ENCODE results near the gene CRISPLD2.

Gene CRISPLD2

DNA sequence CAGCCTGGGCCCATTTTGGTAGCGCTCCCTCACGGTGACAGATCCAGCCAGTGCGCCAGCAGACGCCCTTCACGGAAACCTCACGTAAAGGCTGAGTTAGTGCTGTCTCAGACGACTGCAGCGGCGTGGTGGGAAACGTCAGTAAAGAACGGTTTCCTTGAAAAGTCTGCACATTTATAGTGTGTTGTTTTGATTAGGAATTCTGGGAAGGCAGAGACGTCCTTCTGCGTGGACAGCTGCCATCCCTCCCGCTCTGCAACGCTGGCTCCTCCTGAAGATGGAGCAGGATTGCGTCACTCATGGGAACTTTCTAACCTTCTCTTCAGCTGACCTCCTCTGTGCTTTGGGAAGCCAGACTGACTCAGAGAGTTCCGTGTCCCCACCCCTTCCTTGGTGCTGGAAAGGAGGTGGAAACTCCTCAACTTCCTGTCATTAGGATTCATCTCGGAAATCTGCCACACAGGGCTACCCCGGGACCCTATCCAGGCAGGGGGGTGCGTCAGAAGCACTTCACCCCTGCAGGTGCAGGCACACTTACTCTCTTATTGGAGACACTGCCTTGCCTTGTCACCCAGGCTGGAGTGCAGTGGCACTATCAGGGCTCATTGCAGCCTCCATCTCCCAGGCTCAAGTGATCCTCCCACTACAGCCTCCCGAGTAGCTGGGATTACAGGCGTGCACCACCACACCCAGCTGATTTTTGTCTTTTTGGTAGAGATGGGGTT lies 24.3 kb upstream of the CRISPLD2 start:
- DNase-seq (ENCODE audit: low read depth in 2 of 2, low spot score in 1 of 2) = no peak

DNA sequence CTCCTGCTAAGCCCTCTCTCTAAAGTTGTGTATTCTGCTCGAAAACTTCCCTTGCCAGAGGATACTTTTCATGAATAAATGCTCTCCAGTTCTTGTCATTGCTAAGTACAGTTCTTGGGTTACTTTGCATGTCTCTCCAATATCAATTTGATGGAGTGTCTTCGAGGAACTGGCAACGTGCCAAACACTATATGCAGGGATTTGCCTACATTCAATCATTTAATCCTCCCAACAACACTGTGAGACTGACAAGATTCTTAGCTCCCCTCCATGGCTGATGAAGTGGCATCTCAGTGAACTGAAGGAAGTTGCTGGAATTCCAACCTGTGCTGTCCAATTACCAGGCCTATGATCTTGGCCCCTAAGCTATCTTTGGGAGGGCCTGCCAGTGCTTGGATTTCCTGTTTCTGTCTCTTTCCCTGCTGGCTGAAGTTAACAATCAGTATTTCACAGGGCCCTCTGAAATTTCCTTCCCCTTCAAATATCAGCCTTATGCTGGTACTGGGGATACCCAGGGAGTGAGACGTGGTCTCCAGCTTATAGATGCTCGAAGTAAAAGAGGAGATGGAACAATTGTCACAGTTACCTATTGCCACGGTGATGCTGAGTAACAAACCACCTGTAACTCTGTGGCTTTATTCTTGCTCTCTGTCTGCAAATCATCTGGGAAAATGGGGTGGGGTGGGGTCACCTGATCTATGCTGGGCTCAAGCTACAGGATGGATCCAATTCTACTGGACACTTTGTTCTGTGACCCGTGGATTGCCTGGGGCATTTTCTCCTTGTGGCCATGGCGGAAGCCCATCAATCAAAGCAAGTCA lies 19.4 kb upstream of the CRISPLD2 start:
- DNase-seq (ENCODE audit: low read depth in 2 of 2, low spot score in 1 of 2) = no peak

DNA sequence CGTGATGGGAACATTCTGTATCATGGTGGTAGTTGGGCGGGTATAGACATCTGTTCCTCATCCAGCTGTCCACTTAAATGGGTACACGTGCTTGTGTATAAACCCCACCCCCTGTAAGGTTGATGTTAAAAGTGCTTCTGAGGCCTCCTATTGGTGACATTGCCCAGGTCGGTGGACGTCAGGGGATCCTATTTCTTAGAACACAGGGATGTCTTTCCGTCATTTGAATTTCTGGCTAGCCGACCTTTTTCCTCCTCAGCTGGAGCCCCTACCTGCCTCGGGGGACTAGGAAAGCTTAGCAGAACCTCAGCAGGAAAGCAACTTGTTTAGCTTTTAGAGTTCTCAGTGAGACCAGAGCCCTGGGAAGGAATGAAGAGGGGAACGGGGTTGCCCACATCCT lies 16.6 kb upstream of the CRISPLD2 start:
- DNase-seq (ENCODE audit: low read depth in 2 of 2, low spot score in 1 of 2) = no peak

DNA sequence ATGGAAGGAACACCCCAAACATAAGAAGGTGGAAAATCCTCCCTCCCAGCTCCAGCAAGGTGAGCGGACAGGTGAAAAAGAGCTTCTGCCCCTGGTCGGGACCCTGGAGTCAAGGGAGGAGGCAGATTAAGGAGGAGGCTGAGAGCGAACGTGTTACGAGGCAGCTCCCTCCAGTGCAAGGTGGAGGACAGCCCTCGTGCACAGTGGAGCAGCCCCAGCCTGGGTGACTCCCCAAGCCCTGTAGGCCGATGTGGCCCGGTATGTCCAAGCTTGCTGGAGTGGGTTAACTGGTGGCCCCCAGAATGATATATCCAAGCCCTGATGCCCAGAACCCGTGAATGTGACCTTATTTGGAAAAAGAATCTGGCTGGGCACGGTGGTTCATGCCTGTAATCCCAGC lies 15.5 kb upstream of the CRISPLD2 start:
- DNase-seq (ENCODE audit: low read depth in 2 of 2, low spot score in 1 of 2) = no peak

DNA sequence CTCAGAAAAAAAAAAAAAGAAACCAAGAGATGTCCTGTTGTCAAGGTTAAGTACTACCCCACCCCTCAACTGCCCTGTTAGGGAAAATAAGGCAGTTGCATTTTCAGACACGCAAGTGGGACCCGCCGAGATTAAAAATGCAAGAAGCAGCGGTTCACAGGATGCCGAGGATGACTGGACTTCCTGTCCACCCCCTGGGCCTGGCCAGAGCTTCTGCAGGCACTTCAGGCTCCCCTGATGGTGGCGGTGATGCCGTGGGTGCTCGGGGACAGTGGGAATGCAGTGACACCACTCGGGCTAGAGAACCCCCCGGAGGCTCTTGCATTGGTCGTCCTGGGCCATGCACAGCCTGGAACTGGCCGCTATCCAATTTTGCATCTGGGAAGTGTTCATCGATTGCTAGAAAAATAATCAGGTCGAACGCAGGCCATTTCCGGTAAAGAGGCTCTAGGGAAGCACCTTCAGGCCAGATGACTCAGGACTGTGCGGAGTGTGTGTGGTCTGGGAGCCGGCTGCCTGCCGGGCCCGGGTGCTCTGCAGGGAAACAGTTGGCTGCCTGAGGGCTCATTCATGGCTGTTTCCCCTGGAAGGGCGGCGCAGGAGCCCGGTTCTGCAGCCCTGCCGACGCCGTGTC lies 13.4 kb upstream of the CRISPLD2 start:
- DNase-seq (ENCODE audit: low read depth in 2 of 2, low spot score in 1 of 2) = no peak

DNA sequence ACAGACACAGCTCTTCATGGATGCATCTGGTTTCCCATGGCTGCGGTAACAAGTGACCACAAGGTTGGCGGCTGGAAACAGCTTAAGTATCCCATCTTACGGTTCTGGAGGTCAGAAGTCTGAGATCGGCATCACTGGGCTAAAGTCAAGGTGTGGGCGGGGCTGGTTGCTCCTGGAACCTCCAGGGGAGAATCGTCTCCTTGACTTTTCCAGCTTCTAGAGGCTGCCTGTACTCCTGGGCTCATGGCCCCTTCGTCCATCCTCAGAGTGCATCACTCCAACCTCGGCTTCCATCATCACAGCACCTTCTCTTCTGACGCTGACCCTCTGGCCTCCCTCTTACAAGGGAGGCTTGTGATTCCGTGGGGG lies 12.9 kb upstream of the CRISPLD2 start:
- DNase-seq (ENCODE audit: low read depth in 2 of 2, low spot score in 1 of 2) = no peak

DNA sequence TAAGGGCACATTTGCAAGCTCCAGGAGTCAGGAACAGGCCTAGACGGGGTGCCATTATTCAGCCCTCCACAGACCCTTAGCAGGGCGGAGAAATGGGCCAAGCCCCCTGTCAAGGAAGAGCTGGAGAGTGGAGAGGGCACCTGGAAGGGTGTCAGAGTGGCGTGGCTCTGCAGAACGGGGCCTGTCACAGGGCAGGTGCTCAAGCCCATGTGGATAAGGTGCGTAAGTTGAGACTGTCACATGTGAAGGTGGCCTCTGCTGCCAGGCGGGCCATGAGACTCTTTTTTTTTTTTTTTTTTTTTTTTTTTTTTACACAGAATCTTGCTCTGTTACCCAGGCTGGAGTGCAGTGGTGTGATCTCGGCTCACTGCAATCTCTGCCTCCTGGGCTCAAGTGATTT lies 12.0 kb upstream of the CRISPLD2 start:
- DNase-seq (ENCODE audit: low read depth in 2 of 2, low spot score in 1 of 2) = no peak

DNA sequence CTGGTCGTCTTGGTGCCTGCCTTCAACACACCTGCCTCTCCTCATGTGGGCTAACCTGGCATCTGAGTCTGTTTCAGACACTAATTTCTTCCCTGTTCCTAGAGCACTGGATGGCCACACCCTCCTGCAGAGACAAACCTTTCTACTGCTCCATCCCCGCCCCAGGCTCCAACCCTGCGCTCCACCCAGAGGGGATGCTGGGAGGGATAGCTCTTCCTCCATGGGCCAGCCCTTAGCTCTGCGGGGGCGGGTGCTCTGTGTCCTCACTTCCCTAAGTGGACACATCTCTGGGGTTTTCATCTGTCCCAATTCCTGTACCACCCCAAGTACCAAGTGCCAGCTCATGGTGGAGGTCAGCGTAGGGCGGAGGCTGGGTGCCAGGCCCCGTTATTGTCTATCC lies 11.0 kb upstream of the CRISPLD2 start:
- no peak for DNase-seq (ENCODE audit: low read depth in 2 of 2, low spot score in 1 of 2)

DNA sequence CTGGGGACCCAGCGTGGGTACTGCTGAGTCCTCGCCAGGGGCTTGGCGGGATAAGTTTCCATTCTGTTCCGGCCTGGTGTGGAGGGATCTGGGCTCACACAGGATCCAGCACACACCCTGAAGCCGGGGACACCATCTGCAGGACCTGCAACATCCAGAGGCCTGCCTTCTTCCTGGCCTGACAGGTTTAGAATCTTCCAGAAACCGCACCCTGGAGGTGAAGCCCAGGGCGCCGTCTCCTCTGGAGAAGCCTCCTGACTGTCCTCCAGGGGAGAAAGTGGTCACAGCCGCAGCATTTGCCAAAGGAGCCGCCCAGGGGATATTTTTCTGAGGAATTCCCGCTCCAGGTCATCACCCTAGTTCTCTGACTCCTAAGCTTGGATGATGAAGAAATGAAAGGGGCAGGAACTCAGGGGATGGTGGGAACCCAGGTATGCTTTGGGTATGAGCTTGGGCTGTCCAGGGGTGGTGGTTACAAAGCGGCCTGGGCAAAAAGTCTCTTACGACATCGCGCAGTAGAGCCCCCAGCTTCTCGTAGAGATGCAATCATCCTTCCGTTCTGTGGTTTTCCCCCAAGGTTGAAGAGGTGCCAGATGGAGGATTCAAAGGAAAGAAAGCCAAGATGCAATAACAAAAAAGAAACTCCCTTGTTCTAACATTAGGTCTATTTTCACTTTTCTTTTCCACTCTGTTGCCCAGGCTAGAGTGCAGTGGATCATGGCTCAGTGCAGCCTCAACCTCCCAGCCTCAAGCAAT lies 9.1 kb upstream of the CRISPLD2 start:
- no peak for DNase-seq (ENCODE audit: low read depth in 2 of 2, low spot score in 1 of 2)

DNA sequence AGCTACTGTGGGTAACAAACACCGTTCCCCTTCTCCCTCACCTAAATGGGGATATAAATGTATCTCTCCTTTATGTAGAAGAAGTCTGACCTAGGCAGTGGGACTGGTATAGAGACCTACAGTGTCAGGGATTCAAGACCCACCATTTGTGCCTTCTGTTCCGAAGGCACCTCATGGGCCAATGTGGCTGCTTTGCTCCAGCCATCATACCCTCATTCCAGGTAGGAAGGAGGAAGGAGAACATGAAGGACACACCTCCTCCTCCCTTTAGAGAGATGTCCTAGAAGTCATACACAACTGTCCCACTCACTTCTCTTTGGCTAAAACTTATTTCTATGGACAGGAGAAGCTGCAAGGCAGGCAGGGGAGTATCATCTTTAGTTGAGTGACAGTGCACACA lies 8.3 kb upstream of the CRISPLD2 start:
- no peak for DNase-seq (ENCODE audit: low read depth in 2 of 2, low spot score in 1 of 2)

DNA sequence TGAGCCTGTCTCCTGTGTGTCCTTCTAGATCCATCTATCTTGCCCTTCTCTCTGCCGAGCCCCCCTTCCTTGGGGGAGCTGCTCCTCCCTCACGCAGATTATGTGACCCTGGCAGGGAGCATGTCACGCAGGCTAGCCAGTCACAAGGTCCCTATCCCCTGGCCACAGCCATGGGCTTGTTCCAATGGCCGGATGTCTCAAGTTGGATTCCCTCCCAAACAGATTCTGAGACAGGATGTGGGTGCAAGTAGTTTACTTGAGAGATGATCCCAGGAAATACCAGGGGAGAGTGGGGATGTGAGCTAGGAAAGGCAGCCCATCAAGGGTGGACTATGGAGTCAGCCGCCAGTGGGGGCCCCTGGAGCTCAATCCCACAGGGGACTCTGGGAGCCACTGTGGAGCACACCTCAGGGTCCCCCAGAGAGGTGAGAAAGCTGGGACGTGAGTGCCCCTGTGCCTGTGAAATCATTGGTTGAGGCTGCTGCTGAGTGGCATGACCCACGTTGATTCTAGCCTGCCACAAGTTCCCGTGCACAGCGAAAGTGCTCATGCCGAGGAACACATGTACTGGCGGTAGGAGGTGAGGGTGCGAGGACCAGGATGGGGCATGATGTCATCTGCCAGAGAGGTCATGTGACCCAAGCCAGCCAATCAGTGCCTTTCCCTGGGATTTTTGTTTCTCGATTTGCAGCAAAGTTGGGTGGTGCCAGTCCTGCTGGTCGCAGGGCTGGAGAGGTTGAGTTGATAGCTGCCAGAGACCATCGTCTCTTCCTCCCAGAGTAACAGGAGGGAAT lies 6.4 kb upstream of the CRISPLD2 start:
- DNase-seq (ENCODE audit: low read depth in 2 of 2, low spot score in 1 of 2) = no peak

DNA sequence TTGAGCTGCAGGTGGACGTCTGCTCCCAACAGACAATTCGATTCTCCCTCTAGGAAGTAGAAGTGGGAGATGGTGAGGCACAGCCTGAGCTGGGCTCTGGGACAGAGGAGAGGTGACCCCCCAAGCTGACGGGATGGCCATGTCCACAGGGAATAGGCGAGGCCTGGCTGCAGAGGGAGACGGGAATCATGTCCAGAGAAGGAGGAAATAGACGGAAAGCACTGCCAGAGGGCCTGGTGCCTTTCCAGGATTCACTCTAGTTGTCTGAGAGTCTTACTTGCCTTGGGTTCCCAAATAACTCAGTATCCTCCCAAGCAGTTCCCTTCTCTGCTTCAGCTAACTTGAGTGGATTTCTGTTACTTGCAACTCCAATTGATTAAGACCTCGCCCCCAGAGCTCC lies 4.3 kb upstream of the CRISPLD2 start:
- DNase-seq (ENCODE audit: low read depth in 2 of 2, low spot score in 1 of 2) = no peak

DNA sequence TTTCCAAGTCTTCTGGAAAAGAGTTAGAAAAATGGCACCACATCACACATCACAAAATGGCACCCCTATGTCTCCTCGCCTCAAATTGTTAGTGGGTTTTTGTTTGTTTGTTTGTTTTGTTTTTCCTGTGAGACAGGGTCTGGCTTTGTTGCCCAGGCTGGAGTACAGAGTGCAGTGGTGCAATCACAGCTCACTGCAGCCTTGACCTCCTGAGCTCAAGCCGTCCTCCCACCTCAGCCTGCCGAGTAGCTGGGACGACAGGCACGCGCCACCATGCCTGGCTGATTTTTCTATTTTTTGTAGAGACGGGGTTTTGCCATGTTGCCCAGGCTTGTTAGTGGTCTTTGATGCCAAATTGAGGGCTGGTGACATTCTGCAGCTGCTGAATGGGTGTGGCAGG lies 3.8 kb upstream of the CRISPLD2 start:
- no peak for DNase-seq (ENCODE audit: low read depth in 2 of 2, low spot score in 1 of 2)

DNA sequence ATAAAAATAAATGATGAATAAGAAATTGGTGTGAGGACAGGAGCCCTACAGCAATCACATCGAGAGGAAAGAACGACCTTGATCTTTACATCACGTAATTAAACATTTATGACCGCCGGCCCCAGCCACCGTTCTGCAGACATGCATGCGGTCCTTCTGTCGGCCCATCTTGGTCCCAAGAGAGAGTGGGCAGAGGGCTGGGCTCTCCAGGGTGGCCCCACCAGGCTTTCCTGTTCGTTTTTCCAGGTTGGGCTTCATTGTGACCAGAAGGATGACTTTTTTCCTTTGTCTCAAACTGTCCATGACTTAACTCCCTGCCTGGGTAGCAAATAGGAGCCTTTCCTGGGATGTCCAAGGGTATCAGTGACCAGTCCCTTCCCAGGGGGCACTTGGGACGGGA lies 3.3 kb upstream of the CRISPLD2 start:
- DNase-seq (ENCODE audit: low read depth in 2 of 2, low spot score in 1 of 2) = no peak

DNA sequence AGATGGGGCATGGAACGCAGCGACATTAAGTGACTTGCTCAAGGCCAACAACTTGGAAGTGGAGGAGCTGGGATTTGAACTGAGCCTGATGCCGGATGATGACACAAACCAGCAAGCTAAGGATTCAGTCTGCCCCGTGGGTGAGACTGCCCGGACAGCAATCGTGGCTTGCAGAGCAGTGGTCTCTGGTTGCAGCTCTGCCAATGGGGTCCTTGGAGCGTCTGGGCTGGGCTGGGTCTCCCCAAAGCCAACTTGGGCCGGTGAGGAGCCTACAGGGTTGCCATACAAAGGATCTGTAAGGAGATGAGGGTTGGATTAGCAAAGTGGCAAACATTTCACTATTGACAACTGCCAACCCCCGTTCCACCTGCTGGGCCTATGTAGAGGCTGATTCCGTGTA lies 2.6 kb upstream of the CRISPLD2 start:
- no peak for DNase-seq (ENCODE audit: low read depth in 2 of 2, low spot score in 1 of 2)

DNA sequence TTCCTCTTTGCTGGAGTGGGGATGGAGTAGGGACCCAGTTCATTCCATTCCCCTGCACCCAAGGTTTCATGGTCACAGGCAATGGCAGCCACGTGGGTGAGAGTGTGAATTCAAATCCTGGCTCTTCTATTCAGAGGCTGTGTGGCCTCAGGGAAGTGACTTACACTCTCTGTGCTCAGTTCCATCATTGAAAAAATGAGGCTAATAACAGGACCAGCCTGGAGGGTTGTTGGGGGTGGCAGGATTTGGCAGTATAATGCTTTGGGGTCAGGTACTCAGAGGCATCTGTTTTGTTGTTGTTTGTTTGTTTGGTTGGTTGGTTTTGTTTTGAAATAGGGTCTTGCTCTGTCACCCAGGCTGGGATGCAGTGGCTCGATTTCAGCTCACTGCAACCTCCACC lies 2.2 kb upstream of the CRISPLD2 start:
- no peak for DNase-seq (ENCODE audit: low read depth in 2 of 2, low spot score in 1 of 2)

DNA sequence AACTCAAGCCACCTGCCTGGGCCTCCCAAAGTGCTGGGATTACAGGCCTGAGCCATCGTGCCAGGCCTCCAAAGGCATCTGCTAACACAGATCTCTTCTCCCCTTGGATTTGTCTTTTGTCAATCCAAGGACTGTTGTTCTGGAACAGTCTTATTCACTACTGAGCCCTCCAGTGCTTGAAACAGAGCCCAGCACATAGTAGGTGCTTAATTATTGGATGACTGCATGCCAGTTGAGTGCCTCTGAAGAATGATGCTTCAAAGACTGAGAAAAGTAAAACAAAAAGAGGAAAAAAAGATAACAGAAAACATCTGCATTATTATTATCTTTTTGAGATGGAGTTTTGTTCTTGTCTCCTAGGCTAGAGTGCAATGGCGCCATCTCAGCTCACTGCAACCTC lies 1.7 kb upstream of the CRISPLD2 start:
- DNase-seq (ENCODE audit: low read depth in 2 of 2, low spot score in 1 of 2) = no peak

DNA sequence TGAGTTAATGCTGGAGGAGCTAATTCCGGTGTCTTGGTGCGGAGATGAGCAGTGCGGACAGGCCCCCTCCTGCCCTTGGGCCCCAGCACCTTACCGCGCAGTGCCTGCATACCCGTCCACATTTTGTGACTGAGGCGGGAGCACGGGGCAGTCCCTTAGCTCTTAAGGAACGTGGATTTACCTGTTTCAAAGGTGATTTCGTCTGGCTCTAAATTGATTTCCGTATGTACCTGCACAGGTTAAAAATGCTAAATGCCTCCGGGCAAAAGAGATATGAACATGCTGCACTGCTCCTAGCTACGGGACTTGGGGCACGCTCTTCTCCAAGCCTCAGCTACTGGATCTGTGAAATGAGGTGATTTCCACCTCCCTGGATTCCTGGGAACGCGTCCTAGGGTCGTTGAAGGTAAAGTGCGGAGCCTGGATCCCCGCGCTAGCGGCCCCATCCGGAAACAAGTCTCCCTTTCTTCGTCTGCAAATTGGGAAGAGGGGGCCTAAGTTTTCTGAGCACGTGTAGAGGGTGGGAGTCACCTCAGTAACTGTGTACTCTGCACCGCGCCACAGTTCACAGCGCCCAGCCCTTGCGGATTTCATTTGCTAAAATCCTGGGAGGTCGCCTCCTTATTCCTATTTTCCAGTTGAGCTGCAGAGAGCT lies 669 bp upstream of the CRISPLD2 start:
- DNase-seq (ENCODE audit: low read depth in 2 of 2, low spot score in 1 of 2) = no peak

DNA sequence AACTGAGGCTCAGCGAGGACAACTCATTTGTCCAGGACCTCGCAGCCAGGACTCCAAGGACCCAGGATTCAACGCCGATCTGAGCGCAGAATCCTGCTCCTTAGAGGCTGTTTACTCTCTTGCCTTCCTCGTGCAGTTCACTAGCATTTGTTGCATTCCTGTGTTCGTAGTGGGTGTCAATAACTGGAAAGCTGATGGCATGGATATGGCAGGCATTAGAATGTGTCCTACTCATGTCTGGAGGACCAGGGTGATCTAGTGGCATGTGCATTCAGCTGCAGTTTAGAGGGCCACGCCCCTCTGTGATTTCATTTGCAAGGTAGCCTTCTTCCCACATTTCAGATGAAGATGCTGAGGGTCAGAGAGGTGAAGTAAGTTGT lies 510 bp downstream of the CRISPLD2 start:
- DNase-seq (ENCODE audit: low read depth in 2 of 2, low spot score in 1 of 2) = no peak

DNA sequence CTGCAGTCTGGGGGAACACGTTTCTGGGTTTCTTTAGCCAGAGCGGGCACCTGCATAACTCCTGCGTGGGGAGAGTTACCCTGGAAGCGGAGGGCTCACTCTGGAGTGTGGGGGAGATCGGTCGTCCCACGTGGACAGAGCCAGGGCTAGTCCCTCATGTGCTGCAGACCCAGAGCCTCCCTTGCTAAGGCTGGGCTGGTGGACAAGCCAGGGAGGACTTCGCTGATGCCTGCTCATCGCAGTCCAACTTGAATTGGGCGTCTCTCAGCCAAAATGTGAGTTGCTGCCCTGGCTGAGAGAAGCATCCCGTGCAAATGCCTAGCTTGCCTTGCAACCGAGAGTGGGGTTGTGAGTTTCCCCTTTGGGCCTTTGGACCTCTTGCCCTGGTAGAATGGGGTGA lies 986 bp downstream of the CRISPLD2 start:
- no peak for DNase-seq (ENCODE audit: low read depth in 2 of 2, low spot score in 1 of 2)
